GM23338 (cell line): ENCODE measurements around the gene MRPS18B. TPM values are rescaled to one million over a fixed set of nuclear protein-coding genes. Genes with fewer than 3 reads are reported as not detected.

Experiments used
- CREB1 ChIP-seq: fragments of 250-450 bp; sonication (Bioruptor Pico); IDR thresholded peaks from 2 replicates; pipeline ENCODE4 v1.5.0; 2020; ENCODE audit warnings: low read depth, mild to moderate bottlenecking, moderate library complexity
- EZH2 ChIP-seq: fragments of 200-600 bp; sonication (generic); IDR thresholded peaks from one replicate; pipeline ENCODE4 v1.8.0; 2017; ENCODE audit warnings: antibody characterized with exemption, mild to moderate bottlenecking, low read depth; ENCODE audit not compliant: unreplicated experiment
- EZH2phosphoT487 ChIP-seq: fragments of 200-600 bp; sonication (generic); IDR thresholded peaks from one replicate; pipeline ENCODE4 v1.8.1; 2018; ENCODE audit warnings: antibody characterized with exemption; ENCODE audit not compliant: unreplicated experiment
- JUNB ChIP-seq: IDR thresholded peaks from one replicate; pipeline ENCODE4 v1.6.1; 2016; ENCODE audit warnings: antibody characterized with exemption; ENCODE audit not compliant: unreplicated experiment
- POLR2AphosphoS5 ChIP-seq: IDR thresholded peaks from 2 replicates; pipeline ENCODE4 v1.6.1; 2016; ENCODE audit warnings: antibody characterized with exemption, low read depth
- STAT1 ChIP-seq: IDR thresholded peaks from one replicate; pipeline ENCODE4 v1.6.1; 2016; ENCODE audit warnings: antibody characterized with exemption; ENCODE audit not compliant: unreplicated experiment
- ZNF114 ChIP-seq: fragments of 250-450 bp; sonication (Bioruptor Pico); IDR thresholded peaks from 2 replicates; pipeline ENCODE4 v1.5.0; 2020; ENCODE audit warnings: mild to moderate bottlenecking, moderate library complexity
- ZNF331 ChIP-seq: fragments of 250-450 bp; sonication (Bioruptor Pico); IDR thresholded peaks from 2 replicates; pipeline ENCODE4 v1.5.0; 2020; ENCODE audit warnings: low read depth, mild to moderate bottlenecking, moderate library complexity
- polyA plus RNA-seq: library from polyadenylated mRNA; unstranded; fragments of >200 nt; fragmentation: Nextera tagmentation; extraction: Ambion mirVana; gene quantifications from 2 replicates; pipeline ENCODE4 v1.2.1, GENCODE V29; 2016
- total RNA-seq: library from RNA; depleted of rRNA; stranded (reverse); fragments of >200 nt; shearing (Covaris generic); gene quantifications from 2 replicates; pipeline ENCODE4 v1.2.3, GENCODE V29; 2014
- TF ChIP-seq, protein P1 (sequence below): fragments of 250-450 bp; sonication (Bioruptor Pico); IDR thresholded peaks from 2 replicates; pipeline ENCODE4 v1.5.0; 2020; ENCODE audit warnings: mild to moderate bottlenecking, moderate library complexity
- TF ChIP-seq, protein P2 (sequence below): IDR thresholded peaks from one replicate; pipeline ENCODE4 v1.6.1; 2018; ENCODE audit warnings: antibody characterized with exemption; ENCODE audit not compliant: unreplicated experiment
- TF ChIP-seq, protein P3 (sequence below), 2 experiments: fragments of 200-600 bp in 1 of 2; sonication (generic) in 1 of 2; conservative IDR thresholded peaks; 2 replicates each; pipeline versions ENCODE4 v1.5.1 to v1.6.1; 2016 to 2017; ENCODE audit warnings: antibody characterized with exemption in 2 of 2, low read depth in 2 of 2, mild to moderate bottlenecking in 2 of 2, moderate library complexity in 1 of 2

The MRPS18B gene
- total and polyA plus RNA-seq, 2 experiments from 2014 or later: 49.2 to 73.6 TPM

DNA sequence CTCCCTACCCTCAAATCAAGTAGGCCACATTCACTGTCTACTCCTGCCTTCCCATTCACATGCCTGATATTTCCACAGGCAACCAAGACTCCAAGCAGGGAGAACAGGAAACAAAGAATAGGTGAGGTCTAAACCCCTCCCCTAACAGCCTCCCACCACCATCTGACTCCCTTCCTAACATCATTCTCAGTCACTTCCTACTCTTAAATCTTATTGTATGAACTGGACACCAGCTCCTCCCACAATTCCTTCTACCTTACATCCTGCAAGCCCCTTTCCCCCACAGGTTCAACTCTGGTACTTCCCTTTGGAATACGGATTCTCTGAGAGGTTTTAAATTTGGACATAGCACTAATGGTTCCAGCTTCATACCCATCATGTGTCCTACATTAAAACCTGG, 28.3 kb downstream of the MRPS18B start (continued):
- TF ChIP-seq, protein P1, sequence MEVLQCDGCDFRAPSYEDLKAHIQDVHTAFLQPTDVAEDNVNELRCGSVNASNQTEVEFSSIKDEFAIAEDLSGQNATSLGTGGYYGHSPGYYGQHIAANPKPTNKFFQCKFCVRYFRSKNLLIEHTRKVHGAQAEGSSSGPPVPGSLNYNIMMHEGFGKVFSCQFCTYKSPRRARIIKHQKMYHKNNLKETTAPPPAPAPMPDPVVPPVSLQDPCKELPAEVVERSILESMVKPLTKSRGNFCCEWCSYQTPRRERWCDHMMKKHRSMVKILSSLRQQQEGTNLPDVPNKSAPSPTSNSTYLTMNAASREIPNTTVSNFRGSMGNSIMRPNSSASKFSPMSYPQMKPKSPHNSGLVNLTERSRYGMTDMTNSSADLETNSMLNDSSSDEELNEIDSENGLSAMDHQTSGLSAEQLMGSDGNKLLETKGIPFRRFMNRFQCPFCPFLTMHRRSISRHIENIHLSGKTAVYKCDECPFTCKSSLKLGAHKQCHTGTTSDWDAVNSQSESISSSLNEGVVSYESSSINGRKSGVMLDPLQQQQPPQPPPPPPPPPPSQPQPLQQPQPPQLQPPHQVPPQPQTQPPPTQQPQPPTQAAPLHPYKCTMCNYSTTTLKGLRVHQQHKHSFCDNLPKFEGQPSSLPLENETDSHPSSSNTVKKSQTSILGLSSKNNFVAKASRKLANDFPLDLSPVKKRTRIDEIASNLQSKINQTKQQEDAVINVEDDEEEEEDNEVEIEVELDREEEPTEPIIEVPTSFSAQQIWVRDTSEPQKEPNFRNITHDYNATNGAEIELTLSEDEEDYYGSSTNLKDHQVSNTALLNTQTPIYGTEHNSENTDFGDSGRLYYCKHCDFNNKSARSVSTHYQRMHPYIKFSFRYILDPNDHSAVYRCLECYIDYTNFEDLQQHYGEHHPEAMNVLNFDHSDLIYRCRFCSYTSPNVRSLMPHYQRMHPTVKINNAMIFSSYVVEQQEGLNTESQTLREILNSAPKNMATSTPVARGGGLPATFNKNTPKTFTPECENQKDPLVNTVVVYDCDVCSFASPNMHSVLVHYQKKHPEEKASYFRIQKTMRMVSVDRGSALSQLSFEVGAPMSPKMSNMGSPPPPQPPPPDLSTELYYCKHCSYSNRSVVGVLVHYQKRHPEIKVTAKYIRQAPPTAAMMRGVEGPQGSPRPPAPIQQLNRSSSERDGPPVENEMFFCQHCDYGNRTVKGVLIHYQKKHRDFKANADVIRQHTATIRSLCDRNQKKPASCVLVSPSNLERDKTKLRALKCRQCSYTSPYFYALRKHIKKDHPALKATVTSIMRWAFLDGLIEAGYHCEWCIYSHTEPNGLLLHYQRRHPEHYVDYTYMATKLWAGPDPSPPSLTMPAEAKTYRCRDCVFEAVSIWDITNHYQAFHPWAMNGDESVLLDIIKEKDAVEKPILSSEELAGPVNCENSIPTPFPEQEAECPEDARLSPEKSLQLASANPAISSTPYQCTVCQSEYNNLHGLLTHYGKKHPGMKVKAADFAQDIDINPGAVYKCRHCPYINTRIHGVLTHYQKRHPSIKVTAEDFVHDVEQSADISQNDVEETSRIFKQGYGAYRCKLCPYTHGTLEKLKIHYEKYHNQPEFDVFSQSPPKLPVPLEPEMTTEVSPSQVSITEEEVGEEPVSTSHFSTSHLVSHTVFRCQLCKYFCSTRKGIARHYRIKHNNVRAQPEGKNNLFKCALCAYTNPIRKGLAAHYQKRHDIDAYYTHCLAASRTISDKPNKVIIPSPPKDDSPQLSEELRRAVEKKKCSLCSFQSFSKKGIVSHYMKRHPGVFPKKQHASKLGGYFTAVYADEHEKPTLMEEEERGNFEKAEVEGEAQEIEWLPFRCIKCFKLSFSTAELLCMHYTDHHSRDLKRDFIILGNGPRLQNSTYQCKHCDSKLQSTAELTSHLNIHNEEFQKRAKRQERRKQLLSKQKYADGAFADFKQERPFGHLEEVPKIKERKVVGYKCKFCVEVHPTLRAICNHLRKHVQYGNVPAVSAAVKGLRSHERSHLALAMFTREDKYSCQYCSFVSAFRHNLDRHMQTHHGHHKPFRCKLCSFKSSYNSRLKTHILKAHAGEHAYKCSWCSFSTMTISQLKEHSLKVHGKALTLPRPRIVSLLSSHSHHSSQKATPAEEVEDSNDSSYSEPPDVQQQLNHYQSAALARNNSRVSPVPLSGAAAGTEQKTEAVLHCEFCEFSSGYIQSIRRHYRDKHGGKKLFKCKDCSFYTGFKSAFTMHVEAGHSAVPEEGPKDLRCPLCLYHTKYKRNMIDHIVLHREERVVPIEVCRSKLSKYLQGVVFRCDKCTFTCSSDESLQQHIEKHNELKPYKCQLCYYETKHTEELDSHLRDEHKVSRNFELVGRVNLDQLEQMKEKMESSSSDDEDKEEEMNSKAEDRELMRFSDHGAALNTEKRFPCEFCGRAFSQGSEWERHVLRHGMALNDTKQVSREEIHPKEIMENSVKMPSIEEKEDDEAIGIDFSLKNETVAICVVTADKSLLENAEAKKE (CRISPR knock-in tag): no peak
- TF ChIP-seq POLR2AphosphoS5 (no peak), JUNB (no peak), ZNF114 (CRISPR knock-in tag) (no peak), EZH2phosphoT487 (no peak), EZH2 (no peak), ZNF331 (no peak), CREB1 (CRISPR knock-in tag) (no peak), STAT1 (no peak)
- TF ChIP-seq, protein P2, sequence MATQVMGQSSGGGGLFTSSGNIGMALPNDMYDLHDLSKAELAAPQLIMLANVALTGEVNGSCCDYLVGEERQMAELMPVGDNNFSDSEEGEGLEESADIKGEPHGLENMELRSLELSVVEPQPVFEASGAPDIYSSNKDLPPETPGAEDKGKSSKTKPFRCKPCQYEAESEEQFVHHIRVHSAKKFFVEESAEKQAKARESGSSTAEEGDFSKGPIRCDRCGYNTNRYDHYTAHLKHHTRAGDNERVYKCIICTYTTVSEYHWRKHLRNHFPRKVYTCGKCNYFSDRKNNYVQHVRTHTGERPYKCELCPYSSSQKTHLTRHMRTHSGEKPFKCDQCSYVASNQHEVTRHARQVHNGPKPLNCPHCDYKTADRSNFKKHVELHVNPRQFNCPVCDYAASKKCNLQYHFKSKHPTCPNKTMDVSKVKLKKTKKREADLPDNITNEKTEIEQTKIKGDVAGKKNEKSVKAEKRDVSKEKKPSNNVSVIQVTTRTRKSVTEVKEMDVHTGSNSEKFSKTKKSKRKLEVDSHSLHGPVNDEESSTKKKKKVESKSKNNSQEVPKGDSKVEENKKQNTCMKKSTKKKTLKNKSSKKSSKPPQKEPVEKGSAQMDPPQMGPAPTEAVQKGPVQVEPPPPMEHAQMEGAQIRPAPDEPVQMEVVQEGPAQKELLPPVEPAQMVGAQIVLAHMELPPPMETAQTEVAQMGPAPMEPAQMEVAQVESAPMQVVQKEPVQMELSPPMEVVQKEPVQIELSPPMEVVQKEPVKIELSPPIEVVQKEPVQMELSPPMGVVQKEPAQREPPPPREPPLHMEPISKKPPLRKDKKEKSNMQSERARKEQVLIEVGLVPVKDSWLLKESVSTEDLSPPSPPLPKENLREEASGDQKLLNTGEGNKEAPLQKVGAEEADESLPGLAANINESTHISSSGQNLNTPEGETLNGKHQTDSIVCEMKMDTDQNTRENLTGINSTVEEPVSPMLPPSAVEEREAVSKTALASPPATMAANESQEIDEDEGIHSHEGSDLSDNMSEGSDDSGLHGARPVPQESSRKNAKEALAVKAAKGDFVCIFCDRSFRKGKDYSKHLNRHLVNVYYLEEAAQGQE: no peak
- TF ChIP-seq, protein P3, sequence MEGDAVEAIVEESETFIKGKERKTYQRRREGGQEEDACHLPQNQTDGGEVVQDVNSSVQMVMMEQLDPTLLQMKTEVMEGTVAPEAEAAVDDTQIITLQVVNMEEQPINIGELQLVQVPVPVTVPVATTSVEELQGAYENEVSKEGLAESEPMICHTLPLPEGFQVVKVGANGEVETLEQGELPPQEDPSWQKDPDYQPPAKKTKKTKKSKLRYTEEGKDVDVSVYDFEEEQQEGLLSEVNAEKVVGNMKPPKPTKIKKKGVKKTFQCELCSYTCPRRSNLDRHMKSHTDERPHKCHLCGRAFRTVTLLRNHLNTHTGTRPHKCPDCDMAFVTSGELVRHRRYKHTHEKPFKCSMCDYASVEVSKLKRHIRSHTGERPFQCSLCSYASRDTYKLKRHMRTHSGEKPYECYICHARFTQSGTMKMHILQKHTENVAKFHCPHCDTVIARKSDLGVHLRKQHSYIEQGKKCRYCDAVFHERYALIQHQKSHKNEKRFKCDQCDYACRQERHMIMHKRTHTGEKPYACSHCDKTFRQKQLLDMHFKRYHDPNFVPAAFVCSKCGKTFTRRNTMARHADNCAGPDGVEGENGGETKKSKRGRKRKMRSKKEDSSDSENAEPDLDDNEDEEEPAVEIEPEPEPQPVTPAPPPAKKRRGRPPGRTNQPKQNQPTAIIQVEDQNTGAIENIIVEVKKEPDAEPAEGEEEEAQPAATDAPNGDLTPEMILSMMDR (conservative IDR thresholded peaks at IDR 0.05; ENCODE audit: low read depth in 2 of 2): no peak
